GM12878 (cell line): Measurements from ENCODE around the gene NR1I3. TPM values are rescaled to one million over a fixed set of nuclear protein-coding genes. Genes with fewer than 3 reads are reported as not detected.

ENCODE experiments used
- ATAC-seq: fragments of 200-7000 bp; cut with Tn5 transposase; 3 replicates; pipeline ENCODE4 v1.9.1; 2020; ENCODE audit warnings: mild to moderate bottlenecking, moderate library complexity
- BruUV-seq: library from RNA; stranded (reverse); fragments of 400-500 nt; replicated peaks from 2 replicates; lab custom pipeline; 2021; lab: Mats Ljungman, UMichigan
- CTCF ChIA-PET: fragments of 300-600 bp; sonication (Branson Sonifier 250); formaldehyde crosslinking; extraction: SDS; loops from one replicate; lab custom pipeline; 2021; ENCODE audit warnings: inconsistent platforms; lab: Yijun Ruan, JAX
- POLR2A ChIA-PET: fragments of 350-600 bp; formaldehyde crosslinking; extraction: SDS; loops from one replicate; lab custom pipeline; 2021; ENCODE audit warnings: inconsistent platforms; lab: Charles Lee
- RAD21 ChIA-PET: fragments of 300-600 bp; sonication (Branson Sonifier 250); formaldehyde crosslinking; loops from one replicate; lab custom pipeline; 2023; ENCODE audit warnings: antibody characterized with exemption; ENCODE audit not compliant: unreplicated experiment; lab: Charles Lee
- SMC1A ChIA-PET: fragments of 300-600 bp; sonication (Branson Sonifier 250); formaldehyde crosslinking; loops from one replicate; lab custom pipeline; 2023; ENCODE audit not compliant: unreplicated experiment, uncharacterized antibody; lab: Charles Lee
- DNase-seq: peaks from one replicate; pipeline ENCODE4 v3.0.0-alpha.2; 2011; ENCODE audit warnings: low read depth, low spot score
- FAIRE-seq: peaks from 3 replicates; lab custom pipeline; 2011; peaks lifted over from hg19 to GRCh38; lab: Jason Lieb, UNC
- H2AFZ ChIP-seq: 2 replicates; pipeline ENCODE4 v1.6.0; 2011; ENCODE audit warnings: low read depth, low read length, control low read depth; ENCODE audit not compliant: control insufficient read depth
- H3K27ac ChIP-seq: 2 replicates; pipeline ENCODE4 v1.5.1; 2011; ENCODE audit warnings: control low read depth; ENCODE audit not compliant: control insufficient read depth, insufficient read depth
- H3K27me3 ChIP-seq, 2 experiments: replicated peaks in 1 of 2; 2 replicates each; pipeline versions ENCODE4 v1.6.0 to v1.6.1; 2011; ENCODE audit warnings: low read length in 1 of 2; ENCODE audit not compliant: control insufficient read depth in 2 of 2, insufficient read depth in 2 of 2
- H3K36me3 ChIP-seq, 2 experiments: 2 replicates each; pipeline ENCODE4 v1.5.1; 2011; ENCODE audit warnings: low read length in 1 of 2; ENCODE audit not compliant: control insufficient read depth in 2 of 2, insufficient read depth in 2 of 2
- H3K4me1 ChIP-seq: 2 replicates; pipeline ENCODE4 v1.6.1; 2011; ENCODE audit warnings: mild to moderate bottlenecking, low read length, moderate library complexity, mixed read lengths; ENCODE audit not compliant: control insufficient read depth, insufficient read depth
- H3K4me2 ChIP-seq: 2 replicates; pipeline ENCODE4 v1.6.0; 2011; ENCODE audit warnings: control low read depth; ENCODE audit not compliant: control insufficient read depth, insufficient read depth
- H3K4me3 ChIP-seq: fragments of 200-600 bp; sonication (generic); 2 replicates; pipeline ENCODE4 v1.5.1; 2016
- H3K79me2 ChIP-seq: 2 replicates; pipeline ENCODE4 v1.6.0; 2011; ENCODE audit warnings: low read length; ENCODE audit not compliant: control insufficient read depth, insufficient read depth
- H3K9ac ChIP-seq: 2 replicates; pipeline ENCODE4 v1.8.0; 2011; ENCODE audit warnings: low read length, control low read depth, mixed read lengths; ENCODE audit not compliant: control insufficient read depth, insufficient read depth
- H3K9me3 ChIP-seq: replicated peaks from 3 replicates; pipeline ENCODE4 v1.5.1; 2011; ENCODE audit warnings: mild to moderate bottlenecking, low read length; ENCODE audit not compliant: control insufficient read depth, insufficient read depth
- H4K20me1 ChIP-seq: 2 replicates; pipeline ENCODE4 v1.6.0; 2011; ENCODE audit not compliant: control insufficient read depth, insufficient read depth
- CHD4 ChIP-seq: fragments of 200-600 bp; sonication (generic); IDR thresholded peaks from 2 replicates; pipeline ENCODE4 v1.6.1; 2016; ENCODE audit warnings: mild to moderate bottlenecking
- EGR1 ChIP-seq, 2 experiments: IDR thresholded peaks; 1 replicate in 1 of 2; 2 replicates in 1 of 2; pipeline ENCODE4 v1.6.1; 2011 to 2012; ENCODE audit warnings: low read depth in 2 of 2, low read length in 2 of 2, borderline replicate concordance in 1 of 2, mild to moderate bottlenecking in 1 of 2, moderate library complexity in 1 of 2
- EZH2 ChIP-seq: IDR thresholded peaks from 2 replicates; pipeline ENCODE4 v1.6.1; 2012; ENCODE audit warnings: low read depth, mild to moderate bottlenecking, control low read depth, inconsistent platforms, low read length, borderline replicate concordance; ENCODE audit not compliant: control insufficient read depth
- FOXK2 ChIP-seq: fragments of 450-650 bp; IDR thresholded peaks from 2 replicates; pipeline ENCODE4 v1.6.1; 2017; ENCODE audit warnings: mild to moderate bottlenecking, moderate library complexity
- IRF5 ChIP-seq: fragments of 450-650 bp; IDR thresholded peaks from 2 replicates; pipeline ENCODE4 v1.6.1; 2017; ENCODE audit warnings: borderline replicate concordance
- JUNB ChIP-seq: IDR thresholded peaks from 2 replicates; pipeline ENCODE4 v1.6.1; 2016; ENCODE audit warnings: antibody characterized with exemption, mild to moderate bottlenecking
- MTA3 ChIP-seq: IDR thresholded peaks from 2 replicates; pipeline ENCODE4 v1.6.1; 2012; ENCODE audit warnings: low read length, inconsistent platforms, borderline replicate concordance
- RB1 ChIP-seq: fragments of 450-650 bp; formaldehyde crosslinking; IDR thresholded peaks from 2 replicates; pipeline ENCODE4 v1.6.1; 2017; ENCODE audit warnings: mild to moderate bottlenecking, borderline replicate concordance
- REST ChIP-seq: IDR thresholded peaks from 2 replicates; pipeline ENCODE4 v1.6.1; 2012; ENCODE audit warnings: mild to moderate bottlenecking, low read depth, low read length
- TCF12 ChIP-seq: IDR thresholded peaks from 2 replicates; pipeline ENCODE4 v1.6.1; 2011; ENCODE audit warnings: low read depth, mild to moderate bottlenecking, low read length
- ZNF384 ChIP-seq: IDR thresholded peaks from 2 replicates; pipeline ENCODE4 v1.6.1; 2012; ENCODE audit warnings: low read depth, mild to moderate bottlenecking, low read length, improper control_type of control experiment, borderline replicate concordance
- WGBS: methylation state at CpG from one replicate; pipeline ENCODE4 v1.1.6; 2016; ENCODE audit warnings: low lambda C conversion rate; ENCODE audit not compliant: insufficient replicate concordance, insufficient coverage; ENCODE audit errors: missing lambda C conversion rate; 5-methylcytosine and 5-hydroxymethylcytosine counted together
- in situ Hi-C: fragments of 300-500 bp; cut with MboI; formaldehyde crosslinking; loops from 9 replicates; pipeline ENCODE4 v1.14.3; 2018; ENCODE audit warnings: mixed read lengths
- intact Hi-C: fragments of 100-400 bp; cut with micrococcal nuclease; formaldehyde crosslinking; loops from one replicate; pipeline ENCODE4 v1.14.2; 2022; ENCODE audit not compliant: unreplicated experiment
- polyA plus RNA-seq, 11 experiments: library from polyadenylated mRNA; depleted of rRNA in 4 of 11; unstranded in 6 of 11; stranded (reverse) in 5 of 11; fragments of >200 nt; fragmentation: Nextera tagmentation in 4 of 11; fragmentation: Illumina TruSeq in 1 of 11; extraction: Ambion mirVana in 4 of 11; extraction: Trizol in 1 of 11; gene quantifications; 1 replicate in 1 of 11; 2 replicates in 10 of 11; pipeline versions ENCODE4 v1.2.1 to v1.2.3, GENCODE V29; 2011 to 2016; ENCODE audit warnings: inconsistent platforms in 2 of 11, missing spikeins in 2 of 11, low read depth in 1 of 11
- total RNA-seq, 4 experiments: library from RNA; depleted of rRNA in 3 of 4; stranded (reverse); fragments of >200 nt in 3 of 4; fragmentation: Illumina TruSeq in 1 of 4; extraction: Trizol in 1 of 4; gene quantifications; 2 replicates each; pipeline versions ENCODE4 v1.2.1 to v1.2.3, GENCODE V29; 2013 to 2021

NR1I3 gene
- total and polyA plus RNA-seq, 10 of the 15 experiments (the other 5 are each of a cell fraction or from before 2014, with no cell fraction given): 0.13 to 0.52 (median 0.24) TPM; not detected in 7

GRCh38 chr1:161180639-161181038 lies 57.4 kb downstream of the NR1I3 start (continued):
- no peak for TF ChIP-seq REST
- no peak for TF ChIP-seq JUNB
- no peak for TF ChIP-seq TCF12
- TF ChIP-seq EZH2: no peak

GRCh38 chr1:161179698-161180097 lies 58.3 kb downstream of the NR1I3 start:
- H3K27me3 ChIP-seq: no peaks in the 10 kb centered on the region
- no peak overlapping the region for H3K4me3 ChIP-seq
- FAIRE-seq: no peak
- H3K79me2 ChIP-seq: peaks cover 34% of the 10 kb centered on the region
- POLR2A ChIA-PET: no interaction called here
- in situ Hi-C loops: no loop called here
- no TSS peak for BruUV-seq
- CTCF ChIA-PET: interaction anchor here (1.4 to 5.6 kb wide), 10 partner anchors 14 to 207 kb away, joined by 3 to 74 read pairs (median 18); partner anchors contain the start of genes PPOX and TOMM40L
- no peak overlapping the region for H3K27ac ChIP-seq
- H4K20me1 ChIP-seq: no peaks in the 10 kb centered on the region
- H3K4me1 ChIP-seq: peaks cover 53% of the 10 kb centered on the region
- no peak for DNase-seq
- TF ChIP-seq MTA3 (no peak), TCF12 (no peak), RB1 (no peak), EGR1 (IDR thresholded peaks at IDR 0.05; ENCODE audit: borderline replicate concordance in 1 of 2, low read depth in 2 of 2, low read length in 2 of 2) (no peak), IRF5 (no peak), FOXK2 (no peak), ZNF384 (no peak), CHD4 (no peak)
- ATAC-seq: no peak
- intact Hi-C loops: no loop called here
- WGBS: 80% methylated on average over 3 of the region's 3 CpGs
- no peaks in the 10 kb centered on the region for H3K9me3 ChIP-seq
- peaks cover 0 to 8% of the 10 kb centered on the region in 2 experiments; a peak in 3 of 4 replicates for H3K36me3 ChIP-seq
- no peak overlapping the region for H2AFZ ChIP-seq
- SMC1A ChIA-PET: interaction anchor here (0.7 to 5.6 kb wide), 8 partner anchors 12 to 202 kb away, joined by 3 to 50 read pairs (median 4); partner anchors contain the start of genes APOA2, NDUFS2, PPOX and TOMM40L
- no peak overlapping the region for H3K4me2 ChIP-seq
- RAD21 ChIA-PET: interaction anchor here (2.9 kb wide), 1 partner anchor 46 kb away, joined by 24 read pairs; the partner anchor contains the start of gene TOMM40L
- no peak overlapping the region for H3K9ac ChIP-seq
